MCF 10A (cell line): ENCODE results near the gene SLMAP. TPM values are rescaled to one million over a fixed set of nuclear protein-coding genes. Genes with fewer than 3 reads are reported as not detected.

ENCODE experiments used
- BruUV-seq: library from RNA; stranded (reverse); fragments of 400-500 nt; replicated peaks from 2 replicates; lab custom pipeline; 2021; lab: Mats Ljungman, UMichigan
- CTCF ChIA-PET: fragments of 300-600 bp; sonication (Branson Sonifier 250); formaldehyde crosslinking; extraction: SDS; loops from one replicate; lab custom pipeline; 2021; ENCODE audit warnings: antibody characterized with exemption, inconsistent platforms; lab: Yijun Ruan, JAX
- POLR2A ChIA-PET: fragments of 300-600, 350-650 bp; sonication (Branson Sonifier 250); formaldehyde crosslinking; extraction: SDS; loops from one replicate; lab custom pipeline; 2020; ENCODE audit warnings: antibody characterized with exemption, inconsistent platforms; lab: Yijun Ruan, JAX
- DNase-seq: peaks from one replicate; pipeline ENCODE4 v3.0.0-alpha.2; 2018; ENCODE audit not compliant: unreplicated experiment
- H3K27ac Mint-ChIP-seq: one replicate; pipeline ENCODE4 v1.8.0; 2022; ENCODE audit warnings: mild to moderate bottlenecking, low read depth, mixed read lengths; ENCODE audit not compliant: unreplicated experiment
- H3K27me3 Mint-ChIP-seq: one replicate; pipeline ENCODE4 v1.8.0; 2022; ENCODE audit warnings: mixed read lengths; ENCODE audit not compliant: insufficient read depth, unreplicated experiment
- H3K36me3 Mint-ChIP-seq: one replicate; pipeline ENCODE4 v1.8.0; 2022; ENCODE audit warnings: mild to moderate bottlenecking, moderate library complexity, mixed read lengths; ENCODE audit not compliant: insufficient read depth, unreplicated experiment
- H3K4me1 Mint-ChIP-seq: one replicate; pipeline ENCODE4 v1.8.0; 2022; ENCODE audit warnings: mixed read lengths; ENCODE audit not compliant: insufficient read depth, unreplicated experiment
- H3K4me3 Mint-ChIP-seq: one replicate; pipeline ENCODE4 v1.8.0; 2022; ENCODE audit warnings: mild to moderate bottlenecking, moderate library complexity, mixed read lengths; ENCODE audit not compliant: unreplicated experiment
- H3K9me3 Mint-ChIP-seq: one replicate; pipeline ENCODE4 v1.8.0; 2022; ENCODE audit warnings: mixed read lengths; ENCODE audit not compliant: unreplicated experiment
- intact Hi-C: fragments of 100-400 bp; cut with micrococcal nuclease; formaldehyde crosslinking; loops from 2 replicates; pipeline ENCODE4 v1.14.1; 2022
- total RNA-seq: library from RNA; stranded (reverse); gene quantifications from 2 replicates; pipeline ENCODE4 v1.2.3, GENCODE V29; 2022
- TF ChIP-seq, protein P1 (sequence below): fragments of 200-600 bp; IDR thresholded peaks from one replicate; pipeline ENCODE4 v1.8.0; 2022; ENCODE audit warnings: antibody characterized with exemption, mild to moderate bottlenecking; ENCODE audit not compliant: unreplicated experiment

SLMAP gene
- total RNA-seq, 1 experiment from 2014 or later, result 77.9 TPM

DNA sequence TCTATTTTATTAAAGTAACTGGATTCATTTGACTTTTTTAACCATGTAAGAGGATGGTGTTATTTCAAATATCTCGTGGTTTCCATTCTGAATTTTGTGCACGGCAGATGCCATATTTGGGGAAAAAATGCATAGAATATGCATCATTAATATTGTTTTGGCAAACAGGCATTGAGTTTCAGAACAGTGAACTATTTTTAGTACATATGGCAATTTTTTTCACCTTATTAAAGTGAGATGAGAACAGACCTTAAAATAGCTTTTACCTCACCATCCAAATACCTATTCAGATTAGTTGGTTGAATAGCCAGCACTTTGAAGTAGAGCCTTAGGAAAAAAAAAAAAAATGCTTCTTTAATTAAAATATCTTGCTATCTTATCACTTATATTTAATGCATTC is 134.8 kb downstream of the SLMAP start:
- no peaks in the 10 kb centered on the region for H3K4me1 Mint-ChIP-seq
- H3K27me3 Mint-ChIP-seq, result no peaks in the 10 kb centered on the region
- POLR2A ChIA-PET, result no interaction called here
- H3K36me3 Mint-ChIP-seq, result peaks cover 54% of the 10 kb centered on the region
- intact Hi-C loops, result no loop called here
- BruUV-seq, result no TSS peak
- H3K9me3 Mint-ChIP-seq, result no peaks in the 10 kb centered on the region
- TF ChIP-seq, protein P1, sequence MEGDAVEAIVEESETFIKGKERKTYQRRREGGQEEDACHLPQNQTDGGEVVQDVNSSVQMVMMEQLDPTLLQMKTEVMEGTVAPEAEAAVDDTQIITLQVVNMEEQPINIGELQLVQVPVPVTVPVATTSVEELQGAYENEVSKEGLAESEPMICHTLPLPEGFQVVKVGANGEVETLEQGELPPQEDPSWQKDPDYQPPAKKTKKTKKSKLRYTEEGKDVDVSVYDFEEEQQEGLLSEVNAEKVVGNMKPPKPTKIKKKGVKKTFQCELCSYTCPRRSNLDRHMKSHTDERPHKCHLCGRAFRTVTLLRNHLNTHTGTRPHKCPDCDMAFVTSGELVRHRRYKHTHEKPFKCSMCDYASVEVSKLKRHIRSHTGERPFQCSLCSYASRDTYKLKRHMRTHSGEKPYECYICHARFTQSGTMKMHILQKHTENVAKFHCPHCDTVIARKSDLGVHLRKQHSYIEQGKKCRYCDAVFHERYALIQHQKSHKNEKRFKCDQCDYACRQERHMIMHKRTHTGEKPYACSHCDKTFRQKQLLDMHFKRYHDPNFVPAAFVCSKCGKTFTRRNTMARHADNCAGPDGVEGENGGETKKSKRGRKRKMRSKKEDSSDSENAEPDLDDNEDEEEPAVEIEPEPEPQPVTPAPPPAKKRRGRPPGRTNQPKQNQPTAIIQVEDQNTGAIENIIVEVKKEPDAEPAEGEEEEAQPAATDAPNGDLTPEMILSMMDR, result no peak
- DNase-seq, result no peak
- no peak overlapping the region for H3K27ac Mint-ChIP-seq
- H3K4me3 Mint-ChIP-seq, result no peak overlapping the region
- CTCF ChIA-PET, result no interaction called here

DNA sequence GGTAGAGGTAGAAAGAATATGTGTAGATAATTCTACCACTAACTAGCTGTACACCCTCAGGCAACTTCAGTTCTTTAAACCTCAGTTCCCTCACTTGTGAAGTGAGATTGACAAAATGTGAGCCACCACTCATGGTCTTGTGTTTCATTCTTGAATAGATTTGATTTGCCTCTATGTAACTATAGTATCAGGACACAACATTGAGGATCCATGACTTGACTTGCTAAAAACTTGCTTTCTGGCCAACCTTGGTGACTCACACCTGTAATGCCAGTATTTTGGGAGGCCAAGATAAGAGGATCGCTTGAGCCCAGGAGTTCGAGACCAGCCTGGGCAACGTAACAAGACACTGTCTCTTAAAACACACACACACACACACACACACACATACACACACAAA is 136.3 kb downstream of the SLMAP start:
- Mint-ChIP-seq H3K36me3 (peaks cover 54% of the 10 kb centered on the region), H3K27ac (no peak overlapping the region), H3K27me3 (no peaks in the 10 kb centered on the region), H3K4me1 (no peaks in the 10 kb centered on the region), H3K9me3 (no peaks in the 10 kb centered on the region), H3K4me3 (no peak overlapping the region)
- peak; percentile 24 for DNase-seq
- TF ChIP-seq, protein P1, result no peak
- ChIA-PET POLR2A (no interaction called here), CTCF (interaction anchor here (0.7 kb wide), 1 partner anchor 331 kb away, joined by 3 read pairs; no protein-coding TSS in a partner anchor)
- intact Hi-C loops, result no loop called here
- BruUV-seq, result no TSS peak

DNA sequence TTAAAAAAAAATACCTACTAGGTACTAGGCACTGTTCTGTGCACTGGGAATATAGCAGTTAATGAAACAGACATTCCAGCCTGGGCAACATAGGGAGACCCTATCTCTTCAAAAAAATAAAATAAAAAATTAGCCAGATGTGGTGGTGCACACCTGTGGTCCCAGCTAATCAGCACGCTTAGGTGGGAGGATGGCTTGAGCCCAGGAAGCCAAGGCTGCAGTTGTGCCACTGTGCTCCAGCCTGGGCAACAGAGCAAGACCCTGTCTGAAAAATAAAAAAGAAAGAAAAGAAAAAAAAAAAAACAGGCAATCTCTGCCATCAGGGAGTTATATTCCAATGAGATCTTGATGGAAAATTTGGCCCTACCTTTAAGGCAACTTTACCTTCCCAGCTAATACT is 137.0 kb downstream of the SLMAP start:
- Mint-ChIP-seq H3K9me3 (no peaks in the 10 kb centered on the region), H3K27ac (no peak overlapping the region), H3K27me3 (no peaks in the 10 kb centered on the region), H3K4me1 (no peaks in the 10 kb centered on the region), H3K4me3 (no peak overlapping the region), H3K36me3 (peaks cover 56% of the 10 kb centered on the region)
- DNase-seq, result no peak
- POLR2A ChIA-PET, result no interaction called here
- no TSS peak for BruUV-seq
- intact Hi-C loops, result no loop called here
- CTCF ChIA-PET, result interaction anchor here (0.6 to 0.7 kb wide), 2 partner anchors 294 to 330 kb away, joined by 3 to 8 read pairs; no protein-coding TSS in a partner anchor
- TF ChIP-seq, protein P1, result no peak

DNA sequence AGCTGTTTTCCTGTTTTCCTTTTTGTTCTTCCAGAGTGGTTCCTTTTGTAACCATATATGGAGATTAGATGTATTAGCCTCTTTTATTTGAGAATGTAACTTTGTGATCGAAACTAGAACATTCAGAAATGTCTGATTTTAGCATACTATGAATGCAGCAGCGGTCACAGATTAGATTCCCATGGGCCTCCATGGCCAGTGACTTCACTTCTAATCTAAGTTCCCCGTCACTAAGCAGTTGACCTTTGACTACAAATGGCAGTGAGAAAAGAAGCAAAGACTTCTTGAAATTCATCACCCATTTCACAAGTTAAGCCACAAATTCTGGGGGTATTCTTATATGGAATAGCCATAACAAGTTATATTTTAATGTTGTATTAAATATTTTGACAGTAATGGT is 137.6 kb downstream of the SLMAP start:
- intact Hi-C loops, result no loop called here
- H3K27me3 Mint-ChIP-seq, result no peaks in the 10 kb centered on the region
- no peaks in the 10 kb centered on the region for H3K4me1 Mint-ChIP-seq
- TF ChIP-seq, protein P1, result no peak
- H3K9me3 Mint-ChIP-seq, result no peaks in the 10 kb centered on the region
- peaks cover 56% of the 10 kb centered on the region for H3K36me3 Mint-ChIP-seq
- ChIA-PET CTCF (interaction anchor here (0.6 kb wide), 1 partner anchor 294 kb away, joined by 8 read pairs; no protein-coding TSS in a partner anchor), POLR2A (no interaction called here)
- BruUV-seq, result no TSS peak
- no peak overlapping the region for H3K27ac Mint-ChIP-seq
- H3K4me3 Mint-ChIP-seq, result no peak overlapping the region
- DNase-seq, result no peak
